ENCODE results near the gene MSH3. TPM values are rescaled to one million over a fixed set of nuclear protein-coding genes. Genes with fewer than 3 reads are reported as not detected.

MSH3 gene
- total RNA-seq, 3 donors from 2014 or later (not counting 1 experiment from before 2014, with no cell fraction given), result 11.6 to 17.1 (median 15.5) TPM

DNA sequence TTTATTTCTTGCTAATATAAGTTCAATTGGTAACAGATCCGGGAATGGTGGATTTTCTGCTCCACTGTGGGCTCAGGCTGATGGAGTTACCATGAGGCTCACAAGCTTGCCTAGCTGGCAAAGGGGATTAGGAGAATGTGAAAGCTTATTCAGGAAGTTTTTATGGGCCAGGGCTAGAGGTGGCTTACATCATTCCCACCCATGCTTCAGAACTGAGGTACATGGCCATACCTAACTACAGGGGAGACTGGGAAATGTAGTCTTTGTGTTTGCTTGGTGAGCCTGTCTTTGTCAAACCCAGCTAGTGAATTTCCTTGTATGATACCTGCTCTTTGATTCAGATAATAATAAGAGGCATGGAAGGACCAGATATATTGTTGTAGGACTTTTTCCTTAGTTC lies 106.2 kb downstream of the MSH3 start:
- Mint-ChIP-seq H3K4me1 (peaks cover 37 to 39% of the 10 kb centered on the region in 2 donors), H3K27ac (no peak overlapping the region), H3K27me3 (ENCODE audit: low read depth in 2 of 2) (no peaks in the 10 kb centered on the region), H3K4me3 (no peak overlapping the region), H3K36me3 (no peaks in the 10 kb centered on the region), H3K9me3 (no peaks in the 10 kb centered on the region)
- Histone ChIP-seq H3K4me3 (ENCODE audit: low read length) (no peak overlapping the region), H3K27ac (ENCODE audit: low read length) (no peak overlapping the region), H3K36me3 (ENCODE audit: control insufficient read depth, insufficient read depth, low read length) (peaks cover 2% of the 10 kb centered on the region), H3K9me3 (ENCODE audit: control insufficient read depth, insufficient read depth, low read length) (no peaks in the 10 kb centered on the region), H3K4me1 (ENCODE audit: control insufficient read depth, insufficient read depth, low read length) (peaks cover 8% of the 10 kb centered on the region), H3K27me3 (ENCODE audit: control insufficient read depth, insufficient read depth, low read length) (no peaks in the 10 kb centered on the region)
- ATAC-seq (no peak), DNase-seq (no peak)
- 95% methylated on average over 1 of the region's 1 CpG for WGBS (ENCODE audit: insufficient coverage)
- no peak for TF ChIP-seq CTCF (IDR thresholded peaks at IDR 0.05)
- intact Hi-C loops (cut with micrococcal nuclease), result no loop called here

DNA sequence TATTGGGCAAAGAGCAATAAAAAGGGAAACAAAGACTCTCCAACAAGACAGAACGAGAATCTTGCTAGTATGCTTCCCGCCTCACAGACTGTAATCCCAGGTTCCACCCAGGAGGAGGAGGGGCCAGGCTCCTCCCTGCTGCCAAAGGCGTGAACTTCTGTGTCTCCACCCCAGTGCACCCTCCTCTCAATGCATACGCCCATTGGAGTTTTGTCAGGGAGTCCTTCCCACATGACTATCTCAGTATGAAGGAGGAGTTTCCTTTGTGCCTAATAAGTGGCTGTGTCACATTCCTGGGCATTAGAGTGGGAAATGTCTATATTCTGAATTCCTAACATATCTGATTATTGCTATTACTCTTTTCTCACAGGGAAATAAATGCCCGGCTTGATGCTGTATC lies 106.7 kb downstream of the MSH3 start:
- ATAC-seq, result no peak
- H3K36me3 Mint-ChIP-seq, result no peaks in the 10 kb centered on the region
- no peaks in the 10 kb centered on the region for H3K27me3 Mint-ChIP-seq (ENCODE audit: low read depth in 2 of 2)
- no peak overlapping the region for H3K4me3 Mint-ChIP-seq
- 100% methylated on average over 3 of the region's 5 CpGs for WGBS (ENCODE audit: insufficient coverage)
- H3K9me3 ChIP-seq (ENCODE audit: control insufficient read depth, insufficient read depth, low read length), result no peaks in the 10 kb centered on the region
- H3K27ac Mint-ChIP-seq, result no peak overlapping the region
- H3K9me3 Mint-ChIP-seq, result no peaks in the 10 kb centered on the region
- no peak overlapping the region for H3K4me3 ChIP-seq (ENCODE audit: low read length)
- H3K4me1 Mint-ChIP-seq, result peaks cover 32 to 34% of the 10 kb centered on the region in 2 donors
- TF ChIP-seq CTCF (IDR thresholded peaks at IDR 0.05), result no peak
- no peaks in the 10 kb centered on the region for H3K27me3 ChIP-seq (ENCODE audit: control insufficient read depth, insufficient read depth, low read length)
- no peak for DNase-seq
- H3K4me1 ChIP-seq (ENCODE audit: control insufficient read depth, insufficient read depth, low read length), result peaks cover 7% of the 10 kb centered on the region
- intact Hi-C loops (cut with micrococcal nuclease), result no loop called here
- peaks cover 2% of the 10 kb centered on the region for H3K36me3 ChIP-seq (ENCODE audit: control insufficient read depth, insufficient read depth, low read length)
- no peak overlapping the region for H3K27ac ChIP-seq (ENCODE audit: low read length)

GRCh38 chr5:80761966-80762365 lies 107.5 kb downstream of the MSH3 start:
- no peaks in the 10 kb centered on the region for H3K9me3 Mint-ChIP-seq
- Histone ChIP-seq H3K27ac (ENCODE audit: low read length) (no peak overlapping the region), H3K9me3 (ENCODE audit: control insufficient read depth, insufficient read depth, low read length) (no peaks in the 10 kb centered on the region), H3K27me3 (ENCODE audit: control insufficient read depth, insufficient read depth, low read length) (no peaks in the 10 kb centered on the region), H3K36me3 (ENCODE audit: control insufficient read depth, insufficient read depth, low read length) (peaks cover 2% of the 10 kb centered on the region), H3K4me1 (ENCODE audit: control insufficient read depth, insufficient read depth, low read length) (peaks cover 4% of the 10 kb centered on the region), H3K4me3 (ENCODE audit: low read length) (no peak overlapping the region)
- DNase-seq (no peak), ATAC-seq (no peak)
- intact Hi-C loops (cut with micrococcal nuclease), result no loop called here
- H3K4me1 Mint-ChIP-seq, result peaks cover 24 to 26% of the 10 kb centered on the region in 2 donors
- no peak overlapping the region for H3K27ac Mint-ChIP-seq
- no peaks in the 10 kb centered on the region for H3K27me3 Mint-ChIP-seq (ENCODE audit: low read depth in 2 of 2)
- WGBS (ENCODE audit: insufficient coverage), result no CpG with 5 or more reads among the region's 1 CpG
- H3K36me3 Mint-ChIP-seq, result no peaks in the 10 kb centered on the region
- no peak for TF ChIP-seq CTCF (IDR thresholded peaks at IDR 0.05)
- H3K4me3 Mint-ChIP-seq, result no peak overlapping the region

DNA sequence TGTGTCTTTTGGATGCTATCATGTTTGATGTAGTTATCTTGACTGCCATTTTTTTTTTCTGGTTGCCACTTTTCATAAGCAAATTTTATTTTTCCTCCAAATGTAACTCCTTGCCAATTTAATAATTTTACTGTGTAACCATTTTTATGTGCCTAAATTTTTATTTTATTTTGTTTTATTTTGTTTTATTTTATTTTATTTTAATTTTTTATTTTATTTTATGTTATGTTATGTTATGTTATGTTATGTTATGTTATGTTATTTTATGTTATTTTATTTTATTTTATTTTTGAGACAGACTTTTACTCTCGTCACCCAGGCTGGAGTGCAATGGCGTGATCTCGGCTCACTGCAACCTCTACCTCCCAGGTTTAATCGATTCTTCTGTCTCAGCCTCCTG lies 108.1 kb downstream of the MSH3 start:
- peaks cover 2% of the 10 kb centered on the region for H3K36me3 ChIP-seq (ENCODE audit: control insufficient read depth, insufficient read depth, low read length)
- H3K4me1 ChIP-seq (ENCODE audit: control insufficient read depth, insufficient read depth, low read length), result peaks cover 4% of the 10 kb centered on the region
- WGBS (ENCODE audit: insufficient coverage), result 95% methylated on average over 3 of the region's 4 CpGs
- H3K9me3 Mint-ChIP-seq, result no peaks in the 10 kb centered on the region
- no peak overlapping the region for H3K4me3 Mint-ChIP-seq
- no peaks in the 10 kb centered on the region for H3K27me3 ChIP-seq (ENCODE audit: control insufficient read depth, insufficient read depth, low read length)
- peaks cover 20 to 22% of the 10 kb centered on the region in 2 donors for H3K4me1 Mint-ChIP-seq
- H3K27me3 Mint-ChIP-seq (ENCODE audit: low read depth in 2 of 2), result no peaks in the 10 kb centered on the region
- no peaks in the 10 kb centered on the region for H3K36me3 Mint-ChIP-seq
- TF ChIP-seq CTCF (IDR thresholded peaks at IDR 0.05), result no peak
- DNase-seq (no peak), ATAC-seq (no peak)
- H3K27ac Mint-ChIP-seq, result no peak overlapping the region
- H3K9me3 ChIP-seq (ENCODE audit: control insufficient read depth, insufficient read depth, low read length), result no peaks in the 10 kb centered on the region
- intact Hi-C loops (cut with micrococcal nuclease), result no loop called here
- H3K27ac ChIP-seq (ENCODE audit: low read length), result no peak overlapping the region
- H3K4me3 ChIP-seq (ENCODE audit: low read length), result no peak overlapping the region

All from natural killer cell (primary cell).